ENCODE results near the gene CELF5.

The CELF5 gene

GRCh38 chr19:3224346-3225168 is at the start of gene CELF5:
CELF5 (plus strand) TSS chr19:3224661; CDS start chr19:3224740, 79 bp downstream.
- ATAC-seq = peak; percentile 55 to 58

- no peak for ATAC-seq
Measured at GRCh38 chr19:3175781-3176714, 48.4 kb upstream of the CELF5 start.

GRCh38 chr19:3176715-3177501 is 47.6 kb upstream of the CELF5 start:
- ATAC-seq = peak; percentile 69 to 79

- peak; percentile 52 to 65 for ATAC-seq
Measured at GRCh38 chr19:3178377-3178972, 46.0 kb upstream of the CELF5 start, which contains the start of gene S1PR4. S1PR4 (plus strand) TSS chr19:3178769; CDS start chr19:3178793, 24 bp downstream.

GRCh38 chr19:3178973-3179738 is 45.3 kb upstream of the CELF5 start:
- ATAC-seq = peak; percentile 9 to 10

DNA sequence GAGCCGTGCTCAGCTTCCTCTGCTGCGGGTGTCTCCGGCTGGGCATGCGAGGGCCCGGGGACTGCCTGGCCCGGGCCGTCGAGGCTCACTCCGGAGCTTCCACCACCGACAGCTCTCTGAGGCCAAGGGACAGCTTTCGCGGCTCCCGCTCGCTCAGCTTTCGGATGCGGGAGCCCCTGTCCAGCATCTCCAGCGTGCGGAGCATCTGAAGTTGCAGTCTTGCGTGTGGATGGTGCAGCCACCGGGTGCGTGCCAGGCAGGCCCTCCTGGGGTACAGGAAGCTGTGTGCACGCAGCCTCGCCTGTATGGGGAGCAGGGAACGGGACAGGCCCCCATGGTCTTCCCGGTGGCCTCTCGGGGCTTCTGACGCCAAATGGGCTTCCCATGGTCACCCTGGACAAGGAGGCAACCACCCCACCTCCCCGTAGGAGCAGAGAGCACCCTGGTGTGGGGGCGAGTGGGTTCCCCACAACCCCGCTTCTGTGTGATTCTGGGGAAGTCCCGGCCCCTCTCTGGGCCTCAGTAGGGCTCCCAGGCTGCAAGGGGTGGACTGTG is 44.6 kb upstream of the CELF5 start:
- peak; percentile 24 to 29 for ATAC-seq

- no peak for ATAC-seq
Measured at GRCh38 chr19:3183721-3184641, 40.5 kb upstream of the CELF5 start.

GRCh38 chr19:3184847-3185460 is 39.5 kb upstream of the CELF5 start:
- peak; percentile 39 to 45 for ATAC-seq

GRCh38 chr19:3185461-3186159 is 38.9 kb upstream of the CELF5 start, which contains the start of gene NCLN:
NCLN (plus strand) TSS chr19:3185930; CDS start chr19:3186031, 101 bp downstream.
- ATAC-seq = peak; percentile 89 to 91

- ATAC-seq = peak in 1 of 2 donors; percentile 36
Measured at GRCh38 chr19:3186160-3186688, 38.2 kb upstream of the CELF5 start.

GRCh38 chr19:3186891-3187661 is 37.4 kb upstream of the CELF5 start:
- no peak for ATAC-seq

GRCh38 chr19:3187662-3188511 is 36.6 kb upstream of the CELF5 start:
- ATAC-seq = no peak

- no peak for ATAC-seq
Measured at GRCh38 chr19:3188627-3189596, 35.5 kb upstream of the CELF5 start.

DNA sequence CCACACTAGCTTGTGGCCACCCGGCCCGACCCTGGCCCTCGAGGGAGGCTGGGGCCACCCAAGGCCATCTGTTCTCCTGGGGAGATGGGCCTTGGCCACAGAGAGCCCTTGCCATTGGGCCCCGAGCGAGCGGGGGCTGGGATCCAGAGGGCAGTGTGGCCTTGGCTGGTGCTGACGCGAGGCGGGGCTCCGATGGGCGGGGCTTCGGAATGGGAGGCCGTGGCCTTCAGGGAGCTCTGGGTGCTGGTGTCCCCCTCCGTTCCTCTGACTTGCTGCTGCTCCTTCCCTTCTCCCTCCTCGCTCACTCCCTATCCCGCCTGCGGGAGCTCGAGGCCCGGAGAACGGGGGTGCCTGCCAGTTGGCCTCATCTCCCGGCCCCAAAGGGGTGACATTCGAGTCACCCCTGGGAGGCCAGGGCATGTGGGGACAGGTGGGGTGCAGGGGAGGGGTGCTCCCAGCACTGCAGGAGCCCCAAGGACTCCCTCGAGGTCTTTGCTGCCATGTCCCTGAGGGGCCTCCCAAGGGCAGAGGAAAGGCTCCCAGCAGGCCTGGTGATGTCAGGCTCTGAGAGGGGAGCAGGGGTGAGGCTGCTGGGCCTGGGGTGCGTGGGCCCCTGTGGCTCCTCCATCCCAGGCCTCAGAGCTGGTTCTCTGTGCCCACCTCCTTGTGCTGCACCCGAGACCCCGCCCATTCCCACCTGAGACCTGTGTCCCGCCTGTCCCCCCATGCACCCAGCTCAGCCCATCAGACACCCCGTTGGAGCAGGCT is 34.6 kb upstream of the CELF5 start:
- no peak for ATAC-seq

- no peak for ATAC-seq
Measured at GRCh38 chr19:3190470-3190770, 34.0 kb upstream of the CELF5 start.

All from activated CD4-positive, CD25-positive, alpha-beta regulatory T cell treated with anti-CD3 and anti-CD28 coated beads, Interleukin-2, amount 50 U/mL, for 24 hours (primary cell).